Fibroblast of skin of right quadriceps (primary cell): ENCODE results near the gene LRWD1.
"Not testable (repeated sequence)": the region's sequence is repeated elsewhere in the genome, so short reads cannot be mapped to it uniquely, and the experiment has no call there.

Experiments
- DNase-seq: peaks from one replicate; pipeline ENCODE4 v3.0.0-alpha.2; 2013

Gene LRWD1

DNA sequence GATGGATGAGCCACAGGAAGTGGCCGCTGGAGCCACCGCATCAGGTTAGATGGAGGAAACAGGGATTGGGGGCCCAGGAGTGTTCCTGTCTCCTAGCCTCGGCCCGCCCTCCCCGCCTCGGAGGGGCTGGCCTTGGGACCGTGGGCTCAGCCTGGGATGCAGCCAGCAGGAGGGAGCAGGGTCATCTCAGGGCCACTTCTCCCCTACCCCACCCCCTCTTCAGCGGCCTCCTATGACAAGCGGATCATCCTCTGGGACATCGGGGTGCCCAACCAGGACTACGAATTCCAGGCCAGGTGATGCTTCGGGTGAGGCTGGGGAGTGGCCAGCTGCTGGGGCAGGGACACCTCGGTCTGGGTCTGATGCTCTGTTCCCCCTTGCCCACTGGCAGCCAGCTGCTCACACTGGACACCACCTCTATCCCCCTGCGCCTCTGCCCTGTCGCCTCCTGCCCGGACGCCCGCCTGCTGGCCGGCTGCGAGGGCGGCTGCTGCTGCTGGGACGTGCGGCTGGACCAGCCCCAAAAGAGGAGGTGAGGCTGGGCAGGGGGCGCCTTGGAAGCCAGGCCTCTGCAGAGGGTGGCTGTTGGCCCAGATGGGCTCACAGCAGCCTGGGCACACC lies 4.7 kb downstream of the LRWD1 start:
- DNase-seq = no peak

DNA sequence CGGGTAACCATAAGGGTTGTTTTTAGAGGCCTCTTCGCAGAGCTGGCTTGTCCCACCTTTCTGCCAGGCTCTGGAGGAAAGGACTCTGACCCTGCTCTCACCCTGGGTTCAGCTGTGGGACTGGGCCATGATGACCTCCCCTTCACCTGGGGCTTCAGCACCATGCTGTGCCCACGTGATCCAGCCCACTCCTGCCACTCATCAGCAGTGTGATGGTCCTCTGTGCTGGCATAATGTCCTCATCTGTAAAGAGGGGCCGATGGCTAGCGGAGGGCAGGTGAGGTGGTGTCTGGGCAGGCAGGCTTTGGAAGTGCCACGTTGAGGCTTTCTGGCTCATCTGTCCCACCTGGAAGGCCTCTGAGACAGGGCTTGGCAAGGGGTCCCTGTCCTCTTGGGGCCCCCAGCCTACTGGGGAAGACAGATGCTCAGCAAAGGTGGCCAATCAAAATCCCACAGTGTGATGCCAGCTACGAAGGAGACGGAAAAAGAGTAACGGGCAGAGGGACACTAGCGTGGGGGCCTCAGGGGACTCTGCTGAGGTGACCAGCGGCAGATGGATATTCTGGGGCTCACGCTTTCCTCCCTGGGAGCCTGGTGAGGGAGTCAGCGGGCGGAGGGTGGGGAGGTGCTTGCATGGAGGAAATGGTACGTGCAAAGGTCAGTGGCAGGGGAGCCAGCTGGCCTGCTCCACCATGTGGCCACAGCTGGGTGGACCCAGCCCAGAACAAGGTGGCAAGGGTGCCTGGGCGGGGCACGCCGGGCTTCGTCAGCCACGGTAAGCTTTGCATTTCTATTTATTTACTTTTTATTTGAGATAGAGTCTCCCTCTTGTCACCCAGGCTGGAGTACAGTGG lies 5.4 kb downstream of the LRWD1 start:
- no peak for DNase-seq

- DNase-seq = no peak
Measured at GRCh38 chr7:102471791-102472125, 7.0 kb downstream of the LRWD1 start.

DNA sequence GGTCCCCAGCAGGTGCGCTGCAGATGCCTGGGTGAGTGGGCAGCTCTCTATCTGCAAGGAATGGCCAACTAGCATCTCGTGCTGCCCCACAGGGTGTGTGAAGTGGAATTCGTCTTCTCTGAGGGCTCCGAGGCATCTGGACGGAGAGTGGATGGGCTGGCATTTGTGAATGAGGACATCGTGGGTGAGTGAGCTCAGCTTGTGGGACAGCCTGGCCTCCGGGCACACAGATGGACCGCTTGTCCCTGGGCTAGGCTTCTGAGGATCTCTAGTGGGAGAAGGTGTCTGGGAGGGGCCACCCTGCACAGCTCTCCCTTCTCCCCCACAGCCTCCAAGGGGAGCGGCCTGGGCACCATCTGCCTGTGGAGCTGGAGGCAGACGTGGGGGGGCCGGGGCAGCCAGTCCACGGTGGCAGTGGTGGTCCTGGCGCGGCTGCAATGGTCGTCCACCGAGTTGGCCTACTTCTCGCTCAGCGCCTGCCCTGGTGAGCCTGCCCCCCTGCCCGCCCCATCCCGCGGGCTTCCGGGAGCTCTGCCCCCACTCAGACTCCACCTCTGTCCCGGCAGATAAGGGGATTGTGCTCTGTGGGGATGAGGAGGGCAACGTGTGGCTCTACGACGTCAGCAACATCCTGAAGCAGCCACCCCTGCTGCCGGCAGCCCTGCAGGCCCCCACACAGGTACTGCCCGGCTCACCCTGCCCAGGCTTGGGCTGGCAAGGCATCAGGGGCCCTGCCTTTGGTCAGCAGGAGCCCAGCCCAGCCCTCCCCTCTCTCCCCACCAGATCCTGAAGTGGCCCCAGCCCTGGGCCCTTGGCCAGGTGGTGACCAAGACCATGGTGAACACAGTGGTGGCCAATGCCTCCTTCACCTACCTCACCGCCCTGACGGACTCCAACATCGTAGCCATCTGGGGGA lies 7.6 kb downstream of the LRWD1 start:
- no peak for DNase-seq

- DNase-seq = no peak
Measured at GRCh38 chr7:102473271-102473991, 8.6 kb downstream of the LRWD1 start.

GRCh38 chr7:102474116-102474515 lies 9.3 kb downstream of the LRWD1 start:
- not testable (repeated sequence) for DNase-seq

DNA sequence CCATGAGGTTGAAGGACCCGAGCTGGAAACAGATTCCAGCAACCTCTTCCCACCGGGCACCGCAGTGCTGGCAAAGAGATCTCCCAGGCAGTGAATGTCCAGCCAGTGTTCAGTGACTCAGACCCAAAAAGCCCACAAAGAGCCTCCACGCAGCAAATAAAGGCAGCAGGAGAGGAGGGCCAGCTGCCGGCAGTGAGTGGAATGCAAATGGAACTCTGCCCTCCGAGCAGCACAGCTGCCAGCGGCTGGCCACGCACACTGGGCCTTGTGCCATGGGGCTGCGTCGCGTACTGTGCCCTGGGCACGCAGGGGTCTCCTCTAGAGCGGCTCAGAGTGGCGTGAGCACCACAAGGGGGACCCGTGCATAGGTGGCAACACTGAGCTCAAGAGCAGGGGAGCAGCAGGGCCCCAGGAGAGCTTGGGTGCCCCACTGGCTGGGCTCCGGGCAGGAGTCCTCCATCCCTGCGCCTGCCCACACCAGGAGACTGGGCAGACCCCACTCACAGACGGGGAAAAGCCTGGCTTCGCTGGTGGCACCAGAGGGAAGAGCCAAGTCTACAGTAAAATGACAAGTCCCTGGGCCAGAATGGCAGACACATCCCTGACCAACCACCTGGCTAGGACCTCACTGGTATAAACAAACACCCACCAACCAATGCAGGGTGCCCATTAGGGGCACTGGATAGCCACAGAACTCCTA lies 10.1 kb downstream of the LRWD1 start:
- not testable (repeated sequence) for DNase-seq

DNA sequence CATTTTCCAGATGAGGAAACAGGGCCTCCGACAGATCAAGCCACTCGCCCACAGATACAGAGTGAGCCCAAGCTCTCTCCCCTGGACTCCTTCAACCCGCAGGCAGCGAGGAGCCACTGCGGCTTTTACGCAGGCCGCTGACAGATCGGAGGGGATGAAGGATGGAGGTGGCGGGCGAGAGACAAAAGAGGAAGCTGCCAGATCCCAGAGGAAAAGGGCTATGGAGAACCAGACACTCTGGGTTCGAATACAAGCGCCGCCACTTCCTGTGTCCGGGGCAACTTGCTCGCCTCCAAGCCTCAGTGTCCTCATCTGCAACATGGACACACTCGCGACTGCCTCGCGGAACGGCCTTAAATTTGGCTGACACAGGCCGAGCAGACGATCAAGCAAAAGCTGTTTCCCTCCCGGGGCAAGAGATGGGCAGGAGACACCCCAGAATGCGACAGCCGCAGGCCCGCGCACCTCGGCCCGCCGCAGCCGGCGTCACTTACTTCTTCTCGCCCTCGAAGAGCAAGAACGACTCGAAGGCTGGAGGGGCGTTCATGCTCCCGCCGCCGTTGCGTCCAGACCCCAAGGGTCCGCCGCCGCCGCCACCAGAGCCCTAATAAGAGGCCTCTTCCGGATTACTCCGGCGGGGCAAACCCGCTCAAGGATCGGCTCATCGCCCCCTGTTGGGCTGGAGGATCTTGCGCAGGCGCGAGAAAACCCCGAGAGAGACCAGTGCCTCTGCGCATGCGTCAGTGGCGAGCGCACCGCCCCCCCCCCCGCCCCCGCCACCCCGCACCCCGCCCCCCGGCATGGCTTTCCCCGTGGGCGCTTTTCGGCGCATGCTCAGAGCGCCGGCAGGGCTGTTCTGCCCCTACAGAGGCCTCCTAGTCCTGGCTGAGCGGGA lies 13.8 kb downstream of the LRWD1 start, which contains the start of gene POLR2J:
POLR2J (minus strand) TSS at position 609 of the 895 bp plus-strand sequence; CDS start at position 547, 62 bp downstream.
- peak; percentile 77 for DNase-seq

DNA sequence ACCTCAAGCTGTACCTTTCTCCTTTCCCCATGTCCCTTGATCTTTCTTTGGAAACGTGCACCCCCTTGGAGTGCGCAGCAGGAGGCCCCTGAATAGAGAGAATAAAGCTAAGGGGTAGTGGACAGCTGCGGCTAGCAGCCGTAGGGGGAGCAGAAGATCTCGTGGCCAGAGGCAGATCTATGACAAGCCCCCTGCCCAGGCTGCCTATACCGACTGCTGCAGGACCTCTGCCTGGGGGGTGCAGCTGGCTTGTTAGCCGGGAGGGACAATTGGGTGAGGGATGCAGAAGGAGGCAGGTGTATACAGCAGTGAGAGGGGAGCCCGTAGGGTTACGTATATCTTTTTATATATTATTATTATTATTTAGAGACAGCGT lies 14.4 kb downstream of the LRWD1 start:
- not testable (repeated sequence) for DNase-seq

DNA sequence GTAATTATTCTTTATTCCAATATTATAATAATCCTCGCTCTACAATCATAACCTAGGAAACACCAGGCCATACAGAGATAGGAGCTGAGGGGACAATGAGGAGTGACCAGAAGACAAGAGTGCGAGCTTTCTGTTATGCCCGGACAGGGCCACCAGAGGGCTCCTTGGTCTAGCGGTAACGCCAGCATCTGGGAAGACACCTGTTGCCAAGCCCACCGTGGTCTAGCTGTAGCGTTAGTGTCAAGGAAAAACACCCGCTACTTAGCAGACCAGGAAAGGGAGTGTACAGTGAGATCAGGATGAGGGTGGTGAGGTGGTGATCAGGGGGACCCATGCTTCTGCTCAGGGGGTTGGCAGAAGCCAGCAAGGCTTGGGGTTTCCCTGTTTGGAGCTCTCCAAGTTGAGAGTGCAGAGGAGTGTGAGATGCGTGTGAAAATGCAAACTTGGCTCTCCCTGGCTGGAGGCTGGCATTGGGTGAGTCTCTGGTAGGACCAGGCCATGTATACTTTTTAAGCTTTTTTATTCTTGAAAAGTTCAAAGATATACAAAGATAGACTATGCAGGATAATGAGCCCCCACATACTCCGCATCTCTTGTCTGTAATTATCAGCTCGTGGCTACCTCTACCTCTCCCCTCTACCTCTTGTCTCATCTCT lies 15.3 kb downstream of the LRWD1 start:
- not testable (repeated sequence) for DNase-seq

DNA sequence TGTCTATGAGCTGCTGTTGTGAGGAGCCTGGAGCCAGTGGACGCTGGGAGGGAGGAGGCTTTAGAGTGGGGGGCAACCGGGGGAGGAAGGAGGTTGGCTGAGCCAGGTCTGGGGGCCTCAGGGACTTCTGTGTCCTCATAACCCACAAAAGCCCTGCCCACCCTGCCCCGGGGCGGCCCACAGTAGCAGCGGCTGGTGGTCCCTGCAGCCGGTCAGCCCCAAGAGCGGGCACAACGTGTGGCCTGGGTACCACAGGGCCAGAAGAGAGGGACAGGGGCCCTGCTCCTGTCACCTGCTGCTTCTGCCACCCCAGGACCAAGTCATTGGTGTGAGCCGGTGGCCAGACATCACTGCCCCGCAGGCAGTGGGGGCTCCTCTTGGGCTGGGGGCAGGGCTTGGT lies 17.2 kb downstream of the LRWD1 start:
- not testable (repeated sequence) for DNase-seq

- not testable (repeated sequence) for DNase-seq
Measured at GRCh38 chr7:102484317-102484716, 19.5 kb downstream of the LRWD1 start.

- not testable (repeated sequence) for DNase-seq
Measured at GRCh38 chr7:102490529-102491075, 25.8 kb downstream of the LRWD1 start.

- not testable (repeated sequence) for DNase-seq
Measured at GRCh38 chr7:102493220-102493935, 28.6 kb downstream of the LRWD1 start.

- not testable (repeated sequence) for DNase-seq
Measured at GRCh38 chr7:102494026-102494425, 29.2 kb downstream of the LRWD1 start.

GRCh38 chr7:102494473-102495149 lies 29.8 kb downstream of the LRWD1 start:
- DNase-seq = not testable (repeated sequence)

DNA sequence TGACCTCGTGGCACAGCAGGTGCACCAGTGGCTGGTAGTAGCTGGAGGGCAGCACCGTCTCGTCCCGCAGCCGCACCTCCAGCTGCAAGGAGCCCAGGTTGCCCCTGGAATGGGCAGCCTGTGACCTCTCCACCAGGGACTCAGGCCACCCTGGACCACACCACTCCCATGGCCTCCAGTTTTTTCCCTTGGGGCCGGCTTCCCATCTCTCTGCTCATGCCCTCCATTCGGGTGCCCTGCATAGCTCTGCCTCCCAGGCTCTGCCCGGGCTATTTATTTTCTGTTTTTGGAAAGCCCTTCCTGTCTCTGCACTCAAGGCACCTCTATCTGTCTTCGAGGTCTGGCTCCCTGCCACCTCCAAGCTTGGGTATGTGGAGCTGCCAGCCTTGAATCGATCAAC lies 32.1 kb downstream of the LRWD1 start:
- DNase-seq = not testable (repeated sequence)

GRCh38 chr7:102497308-102497707 lies 32.5 kb downstream of the LRWD1 start:
- not testable (repeated sequence) for DNase-seq

DNA sequence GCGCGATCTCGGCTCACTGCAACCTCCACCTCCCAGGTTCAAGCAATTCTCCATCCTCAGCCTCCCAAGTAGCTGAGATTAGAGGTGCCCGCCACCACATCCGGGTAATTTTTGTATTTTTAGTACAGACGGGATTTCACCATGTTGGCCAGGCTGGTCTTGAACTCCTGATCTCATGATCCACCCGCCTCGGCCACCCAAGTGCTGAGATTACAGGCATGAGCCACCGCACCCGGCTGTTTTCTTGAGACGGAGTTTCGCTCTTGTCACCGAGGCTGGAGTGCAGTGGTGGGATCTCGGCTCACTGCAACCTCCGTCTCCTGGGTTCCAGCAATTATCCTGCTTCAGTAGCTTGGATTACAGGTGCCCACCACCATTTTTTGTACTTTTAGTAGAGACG lies 33.5 kb downstream of the LRWD1 start:
- not testable (repeated sequence) for DNase-seq
